ENCODE measurements around the gene CCDC40.
"Not testable (repeated sequence)": the region's sequence is repeated elsewhere in the genome, so short reads cannot be mapped to it uniquely, and the experiment has no call there.

The CCDC40 gene

GRCh38 chr17:80083136-80083661 is 46.8 kb downstream of the CCDC40 start:
- DNase-seq (ENCODE audit: low read depth in 2 of 2): no peak

- DNase-seq (ENCODE audit: low read depth in 2 of 2): no peak
These were observed 48.3 kb downstream of the CCDC40 start for GRCh38 chr17:80084773-80085172.

- DNase-seq (ENCODE audit: low read depth in 2 of 2): no peak
These were observed 49.6 kb downstream of the CCDC40 start for GRCh38 chr17:80086081-80086480.

GRCh38 chr17:80086616-80087015 is 50.2 kb downstream of the CCDC40 start:
- DNase-seq (ENCODE audit: low read depth in 2 of 2): no peak

GRCh38 chr17:80087346-80088265 is 51.2 kb downstream of the CCDC40 start:
- DNase-seq (ENCODE audit: low read depth in 2 of 2): no peak

GRCh38 chr17:80089762-80090161 is 53.3 kb downstream of the CCDC40 start:
- no peak for DNase-seq (ENCODE audit: low read depth in 2 of 2)

- not testable (repeated sequence) for DNase-seq (ENCODE audit: low read depth in 2 of 2)
These were observed 53.7 kb downstream of the CCDC40 start for GRCh38 chr17:80090164-80090563.

- no peak for DNase-seq (ENCODE audit: low read depth in 2 of 2)
These were observed 54.9 kb downstream of the CCDC40 start for GRCh38 chr17:80091376-80091775.

- DNase-seq (ENCODE audit: low read depth in 2 of 2): no peak
These were observed 56.5 kb downstream of the CCDC40 start for GRCh38 chr17:80092959-80093358.

GRCh38 chr17:80095038-80095843 is 58.8 kb downstream of the CCDC40 start:
- DNase-seq (ENCODE audit: low read depth in 2 of 2): no peak

GRCh38 chr17:80095844-80096475 is 59.5 kb downstream of the CCDC40 start:
- DNase-seq (ENCODE audit: low read depth in 2 of 2): no peak

GRCh38 chr17:80096561-80097021 is 60.1 kb downstream of the CCDC40 start:
- no peak for DNase-seq (ENCODE audit: low read depth in 2 of 2)

- DNase-seq (ENCODE audit: low read depth in 2 of 2): no peak
These were observed 60.7 kb downstream of the CCDC40 start for GRCh38 chr17:80097127-80097621.

- DNase-seq (ENCODE audit: low read depth in 2 of 2): no peak
These were observed 61.6 kb downstream of the CCDC40 start for GRCh38 chr17:80097844-80098691.

- no peak for DNase-seq (ENCODE audit: low read depth in 2 of 2)
These were observed 63.0 kb downstream of the CCDC40 start for GRCh38 chr17:80099291-80100034.

- no peak for DNase-seq (ENCODE audit: low read depth in 2 of 2)
These were observed 63.5 kb downstream of the CCDC40 start for GRCh38 chr17:80100035-80100323.

GRCh38 chr17:80101011-80101945 is 64.8 kb downstream of the CCDC40 start, which contains the start of gene GAA:
Gene GAA (plus strand): TSS chr17:80101581. CDS start chr17:80104587, 3,006 bp downstream.
- peak; percentile 79 to 81 for DNase-seq (ENCODE audit: low read depth in 2 of 2)

- no peak for DNase-seq (ENCODE audit: low read depth in 2 of 2)
These were observed 65.7 kb downstream of the CCDC40 start for GRCh38 chr17:80101946-80102663.

Data from stimulated activated CD4-positive, alpha-beta T cell treated with anti-CD3 and anti-CD28 coated beads, Interleukin-1b, Interleukin-23, amount 100 ng/mL, for 1 hour (primary cell).